Trophoblast cell (in vitro differentiated cells and primary cell): ENCODE data around the gene RPL18A.
"Not testable (repeated sequence)": the region's sequence is repeated elsewhere in the genome, so short reads cannot be mapped to it uniquely, and the experiment has no call there.

Experiments
- DNase-seq, 2 donors: peaks; one replicate each; pipeline ENCODE4 v3.0.0-alpha.2; 2016
- H2AFZ ChIP-seq: 2 replicates; pipeline ENCODE4 v1.6.1; 2013; ENCODE audit warnings: low read length, moderate library complexity, mild to moderate bottlenecking; ENCODE audit not compliant: insufficient read depth, poor library complexity
- H2AK5ac ChIP-seq: 2 replicates; pipeline ENCODE4 v1.6.1; 2013; ENCODE audit warnings: mild to moderate bottlenecking, low read length
- H2BK120ac ChIP-seq: 2 replicates; pipeline ENCODE4 v1.6.1; 2013; ENCODE audit warnings: low read length, mild to moderate bottlenecking, moderate library complexity; ENCODE audit not compliant: insufficient read depth, poor library complexity
- H2BK12ac ChIP-seq: 2 replicates; pipeline ENCODE4 v1.6.1; 2013; ENCODE audit warnings: mild to moderate bottlenecking, low read length, moderate library complexity
- H2BK5ac ChIP-seq: 2 replicates; pipeline ENCODE4 v1.6.1; 2013; ENCODE audit warnings: low read length, low read depth, moderate library complexity, mild to moderate bottlenecking; ENCODE audit not compliant: poor library complexity
- H3K14ac ChIP-seq: 2 replicates; pipeline ENCODE4 v1.6.1; 2013; ENCODE audit warnings: mild to moderate bottlenecking, low read length
- H3K18ac ChIP-seq: 2 replicates; pipeline ENCODE4 v1.6.1; 2013; ENCODE audit warnings: mild to moderate bottlenecking, low read length
- H3K23ac ChIP-seq: 2 replicates; pipeline ENCODE4 v1.6.1; 2013; ENCODE audit warnings: low read length
- H3K27ac ChIP-seq: 2 replicates; pipeline ENCODE4 v1.5.1; 2013; ENCODE audit warnings: low read depth, mild to moderate bottlenecking, inconsistent platforms, low read length, moderate library complexity
- H3K27me3 ChIP-seq: 2 replicates; pipeline ENCODE4 v1.6.1; 2013; ENCODE audit warnings: inconsistent platforms, mild to moderate bottlenecking, low read length, moderate library complexity; ENCODE audit not compliant: insufficient read depth
- H3K36me3 ChIP-seq, 2 experiments: 1 replicate in 1 of 2; 2 replicates in 1 of 2; pipeline ENCODE4 v1.6.1; 2013; ENCODE audit warnings: low read length in 2 of 2, mild to moderate bottlenecking in 2 of 2, moderate library complexity in 1 of 2; ENCODE audit not compliant: insufficient read depth in 2 of 2, control insufficient read depth in 1 of 2
- H3K4ac ChIP-seq: 2 replicates; pipeline ENCODE4 v1.6.1; 2013; ENCODE audit warnings: low read depth, mild to moderate bottlenecking, low read length, moderate library complexity
- H3K4me1 ChIP-seq, 2 experiments: 1 replicate in 1 of 2; 2 replicates in 1 of 2; pipeline ENCODE4 v1.6.1; 2013; ENCODE audit warnings: low read length in 2 of 2, mild to moderate bottlenecking in 2 of 2, moderate library complexity in 1 of 2; ENCODE audit not compliant: insufficient read depth in 2 of 2, control insufficient read depth in 1 of 2
- H3K4me2 ChIP-seq: 2 replicates; pipeline ENCODE4 v1.6.1; 2013; ENCODE audit warnings: inconsistent platforms, mild to moderate bottlenecking, low read length, moderate library complexity
- H3K4me3 ChIP-seq: 2 replicates; pipeline ENCODE4 v1.5.1; 2013; ENCODE audit warnings: mild to moderate bottlenecking, low read depth, low read length, inconsistent platforms
- H3K79me1 ChIP-seq: one replicate; pipeline ENCODE4 v1.6.1; 2013; ENCODE audit warnings: low read length
- H3K79me2 ChIP-seq: 2 replicates; pipeline ENCODE4 v1.6.1; 2013; ENCODE audit warnings: low read length, mild to moderate bottlenecking; ENCODE audit not compliant: control insufficient read depth, insufficient read depth, poor library complexity
- H3K9ac ChIP-seq: 2 replicates; pipeline ENCODE4 v1.6.1; 2013; ENCODE audit warnings: mild to moderate bottlenecking, low read length
- H3K9me3 ChIP-seq: 2 replicates; pipeline ENCODE4 v1.6.1; 2013; ENCODE audit warnings: low read depth, mild to moderate bottlenecking, control low read depth, inconsistent platforms, low read length; ENCODE audit not compliant: insufficient read depth
- H4K12ac ChIP-seq: 2 replicates; pipeline ENCODE4 v1.6.1; 2013; ENCODE audit warnings: low read depth, mild to moderate bottlenecking, low read length, moderate library complexity
- H4K8ac ChIP-seq: 2 replicates; pipeline ENCODE4 v1.6.1; 2013; ENCODE audit warnings: low read depth, mild to moderate bottlenecking, low read length, moderate library complexity
- H4K91ac ChIP-seq: one replicate; pipeline ENCODE4 v1.6.1; 2013; ENCODE audit warnings: low read depth, mild to moderate bottlenecking, low read length, moderate library complexity
- WGBS: extraction: QIAGEN DNeasy Blood & Tissue Kit; methylation state at CpG from one replicate; pipeline ENCODE4 v1.1.7; 2013; ENCODE audit warnings: missing lambda C conversion rate; ENCODE audit not compliant: insufficient read length, insufficient coverage; ENCODE audit errors: extremely low coverage; 5-methylcytosine and 5-hydroxymethylcytosine counted together

The RPL18A gene

DNA sequence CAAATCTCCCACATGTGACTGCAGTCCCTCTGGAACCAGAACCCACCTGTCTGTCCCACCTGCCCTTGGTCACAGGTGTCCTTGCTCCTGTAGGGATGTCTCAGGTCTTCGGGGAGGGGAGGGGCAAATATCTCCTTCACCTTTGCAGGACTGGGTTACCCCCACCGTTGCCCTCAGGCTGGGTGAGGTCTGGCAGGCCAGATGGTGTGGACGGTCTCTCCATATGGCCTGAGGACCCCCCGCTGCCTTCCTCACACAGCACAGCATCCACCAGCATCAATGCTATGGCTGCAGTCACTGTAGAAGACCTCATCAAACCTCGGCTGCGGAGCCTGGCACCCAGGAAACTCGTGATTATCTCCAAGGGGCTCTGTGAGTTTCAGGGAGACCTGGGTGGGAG is 22.0 kb downstream of the RPL18A start:
- H3K4ac ChIP-seq = no peak overlapping the region
- H2BK5ac ChIP-seq = no peak overlapping the region
- DNase-seq = no peak
- no CpG with 5 or more reads among the region's 7 CpGs for WGBS
- no peak overlapping the region for H2AK5ac ChIP-seq
- no peak overlapping the region for H2BK120ac ChIP-seq
- no peak overlapping the region for H4K91ac ChIP-seq
- H3K27me3 ChIP-seq = no peaks in the 10 kb centered on the region
- no peak overlapping the region for H3K23ac ChIP-seq
- no peak overlapping the region for H4K12ac ChIP-seq
- no peaks in the 10 kb centered on the region for H3K79me2 ChIP-seq
- no peak overlapping the region for H2BK12ac ChIP-seq
- no peak overlapping the region for H2AFZ ChIP-seq
- H3K9me3 ChIP-seq = peaks cover 4% of the 10 kb centered on the region
- H3K9ac ChIP-seq = no peak overlapping the region
- H3K4me2 ChIP-seq = no peak overlapping the region
- H3K4me1 ChIP-seq = no peaks in the 10 kb centered on the region
- H3K36me3 ChIP-seq = no peaks in the 10 kb centered on the region
- no peak overlapping the region for H3K18ac ChIP-seq
- H3K27ac ChIP-seq = no peak overlapping the region
- peak overlapping the region; percentile 13 for H3K4me3 ChIP-seq
- no peaks in the 10 kb centered on the region for H3K79me1 ChIP-seq
- no peak overlapping the region for H4K8ac ChIP-seq
- no peak overlapping the region for H3K14ac ChIP-seq

DNA sequence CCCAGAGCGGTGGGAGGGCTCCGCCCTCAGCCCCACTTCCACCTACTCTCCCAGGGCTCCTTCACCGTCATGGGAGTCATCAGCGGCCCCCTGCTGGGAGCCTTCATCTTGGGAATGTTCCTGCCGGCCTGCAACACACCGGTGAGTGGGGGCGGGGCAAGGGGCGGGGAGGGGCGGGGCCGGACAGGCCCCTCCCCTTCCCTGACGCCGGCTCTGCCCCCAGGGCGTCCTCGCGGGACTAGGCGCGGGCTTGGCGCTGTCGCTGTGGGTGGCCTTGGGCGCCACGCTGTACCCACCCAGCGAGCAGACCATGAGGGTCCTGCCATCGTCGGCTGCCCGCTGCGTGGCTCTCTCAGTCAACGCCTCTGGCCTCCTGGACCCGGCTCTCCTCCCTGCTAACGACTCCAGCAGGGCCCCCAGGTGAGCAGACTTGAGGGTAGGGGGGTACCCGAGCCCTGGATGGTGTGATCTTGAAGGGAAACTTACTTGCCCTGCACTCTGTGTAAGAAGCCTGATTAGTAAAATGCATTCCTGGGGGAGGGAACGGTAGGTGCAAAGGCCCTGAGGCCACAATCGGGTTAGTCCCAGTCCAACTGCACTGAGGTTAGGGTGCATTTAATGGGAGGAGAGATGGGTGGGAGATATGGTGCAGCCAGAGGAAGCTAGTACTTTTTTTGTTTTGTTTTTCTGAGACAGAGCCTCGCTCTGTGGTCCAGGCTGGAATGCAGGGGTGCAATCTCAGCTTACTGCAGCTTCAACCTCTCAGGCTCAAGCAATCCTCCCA is 24.1 kb downstream of the RPL18A start:
- no peak overlapping the region for H2AK5ac ChIP-seq
- no peak overlapping the region for H2BK12ac ChIP-seq
- H3K36me3 ChIP-seq = no peaks in the 10 kb centered on the region
- no peaks in the 10 kb centered on the region for H3K27me3 ChIP-seq
- no CpG with 5 or more reads among the region's 33 CpGs for WGBS
- no peaks in the 10 kb centered on the region for H3K79me1 ChIP-seq
- no peak overlapping the region for H2BK120ac ChIP-seq
- H4K8ac ChIP-seq = no peak overlapping the region
- no peak overlapping the region for H3K27ac ChIP-seq
- no peaks in the 10 kb centered on the region for H3K79me2 ChIP-seq
- H2BK5ac ChIP-seq = no peak overlapping the region
- no peaks in the 10 kb centered on the region for H3K4me1 ChIP-seq
- DNase-seq = peak; percentile 18 to 49
- no peak overlapping the region for H3K23ac ChIP-seq
- H3K9me3 ChIP-seq = peaks cover 4% of the 10 kb centered on the region
- H3K14ac ChIP-seq = no peak overlapping the region
- H3K4me3 ChIP-seq = no peak overlapping the region
- H3K4ac ChIP-seq = no peak overlapping the region
- no peak overlapping the region for H4K91ac ChIP-seq
- no peak overlapping the region for H3K9ac ChIP-seq
- H3K4me2 ChIP-seq = no peak overlapping the region
- H2AFZ ChIP-seq = no peak overlapping the region
- no peak overlapping the region for H3K18ac ChIP-seq
- H4K12ac ChIP-seq = no peak overlapping the region

- H3K4ac ChIP-seq = no peak overlapping the region
Measured at GRCh38 chr19:17886515-17886914, 26.8 kb downstream of the RPL18A start.

DNA sequence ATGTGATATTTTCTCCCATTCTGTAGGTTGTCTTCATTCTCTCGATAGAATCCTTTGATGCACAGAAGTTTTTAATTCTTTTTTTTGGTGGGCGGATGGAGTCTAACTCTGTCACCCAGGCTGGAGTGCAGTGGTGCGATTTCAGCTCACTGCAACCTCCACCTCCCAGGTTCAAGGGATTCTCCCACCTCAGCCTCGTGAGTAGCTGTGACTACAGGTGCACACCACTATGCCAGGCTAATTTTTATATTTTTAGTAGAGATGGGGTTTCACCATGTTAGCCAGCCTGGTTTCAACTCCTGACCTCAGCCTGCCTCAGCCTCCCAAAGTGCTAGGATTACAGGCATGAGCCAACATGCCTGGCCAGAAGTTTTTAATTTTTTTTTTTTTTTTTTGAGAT is 27.5 kb downstream of the RPL18A start:
- not testable (repeated sequence) for H3K4ac ChIP-seq, H3K27ac ChIP-seq, H2BK5ac ChIP-seq, H2AK5ac ChIP-seq, H3K79me2 ChIP-seq, H3K36me3 ChIP-seq, H3K79me1 ChIP-seq, H3K18ac ChIP-seq, H2AFZ ChIP-seq, H3K4me2 ChIP-seq, H4K91ac ChIP-seq, H3K4me3 ChIP-seq, H3K9me3 ChIP-seq, H4K12ac ChIP-seq, H4K8ac ChIP-seq, H3K4me1 ChIP-seq, H2BK12ac ChIP-seq, H3K9ac ChIP-seq, H3K14ac ChIP-seq, DNase-seq, H2BK120ac ChIP-seq, H3K23ac ChIP-seq, H3K27me3 ChIP-seq
- no CpG with 5 or more reads among the region's 4 CpGs for WGBS

More at GRCh38 chr19:17886515-17886914, 26.8 kb downstream of the RPL18A start:
- no CpG with 5 or more reads among the region's 7 CpGs for WGBS
- Histone ChIP-seq H3K36me3 (no peaks in the 10 kb centered on the region), H4K91ac (no peak overlapping the region), H3K4me2 (no peak overlapping the region), H3K79me2 (no peaks in the 10 kb centered on the region), H3K79me1 (no peaks in the 10 kb centered on the region), H3K4me3 (no peak overlapping the region), H3K14ac (no peak overlapping the region), H2AK5ac (no peak overlapping the region), H3K9me3 (peaks cover 3% of the 10 kb centered on the region), H3K4me1 (no peaks in the 10 kb centered on the region), H2BK120ac (no peak overlapping the region), H2BK5ac (no peak overlapping the region), H4K8ac (no peak overlapping the region), H3K27me3 (no peaks in the 10 kb centered on the region), H2AFZ (no peak overlapping the region), H3K27ac (no peak overlapping the region), H3K23ac (no peak overlapping the region), H3K9ac (no peak overlapping the region), H4K12ac (no peak overlapping the region), H3K18ac (no peak overlapping the region), H2BK12ac (no peak overlapping the region)
- DNase-seq = no peak
